ENCODE data around the gene PNPLA3. TPM values are rescaled to one million over a fixed set of nuclear protein-coding genes. Genes with fewer than 3 reads are reported as not detected.

PNPLA3 gene
- total RNA-seq, 1 experiment from 2014 or later: 17.5 TPM

- Histone ChIP-seq H2BK120ac (ENCODE audit: low read depth, low read length, poor library complexity, severe bottlenecking) (no peak overlapping the region), H3K23me2 (ENCODE audit: insufficient read length, low read depth, low read length, poor library complexity, severe bottlenecking) (no peaks in the 10 kb centered on the region), H2BK5ac (ENCODE audit: insufficient read length, low read length) (no peak overlapping the region), H4K91ac (ENCODE audit: insufficient read length, low read depth, low read length) (no peak overlapping the region), H3T11ph (ENCODE audit: low read length) (no peak overlapping the region), H3K4ac (ENCODE audit: low read depth, low read length) (no peak overlapping the region), H3K27me3 (ENCODE audit: insufficient read depth, low read length) (no peaks in the 10 kb centered on the region), H3K79me2 (ENCODE audit: insufficient read depth, low read length) (no peaks in the 10 kb centered on the region), H4K5ac (ENCODE audit: insufficient read length, low read depth, low read length) (no peak overlapping the region), H2AFZ (ENCODE audit: low read length) (no peak overlapping the region), H3K23ac (ENCODE audit: insufficient read length, low read depth, low read length) (no peak overlapping the region), H3K4me2 (ENCODE audit: insufficient read depth, insufficient read length, low read length) (no peak overlapping the region), H2BK20ac (ENCODE audit: low read depth, low read length, poor library complexity, severe bottlenecking) (no peak overlapping the region), H3K4me1 (ENCODE audit: insufficient read depth, low read length) (peaks cover 3% of the 10 kb centered on the region; the same call in 1 of the 2 replicates), H3K14ac (ENCODE audit: insufficient read depth, low read length) (no peak overlapping the region), H3K79me1 (ENCODE audit: insufficient read depth, low read depth, low read length, poor library complexity, severe bottlenecking) (no peaks in the 10 kb centered on the region), H4K8ac (replicated peaks; ENCODE audit: insufficient read length, low read depth, low read length) (no peak overlapping the region), H3K27ac (ENCODE audit: insufficient read length, low read depth, low read length) (no peak overlapping the region), H4K20me1 (ENCODE audit: control insufficient read depth, insufficient read depth, insufficient read length) (no peaks in the 10 kb centered on the region), H2AK5ac (ENCODE audit: insufficient read length, low read length) (no peak overlapping the region), H3K18ac (ENCODE audit: insufficient read length, low read depth, low read length) (no peak overlapping the region), H3K9ac (ENCODE audit: extremely low read depth, insufficient read length, low read length) (no peak overlapping the region), H2BK15ac (ENCODE audit: low read depth, low read length) (no peak overlapping the region), H3K56ac (ENCODE audit: insufficient read length, low read depth, low read length) (no peak overlapping the region), H3K9me3 (ENCODE audit: control insufficient read depth, low read depth, low read length) (no peaks in the 10 kb centered on the region), H2BK12ac (ENCODE audit: insufficient read length, low read depth, low read length) (no peak overlapping the region)
- WGBS (ENCODE audit: extremely low coverage, insufficient read length, low lambda C conversion rate): no CpG with 5 or more reads among the region's 6 CpGs
- H3K9me3 Mint-ChIP-seq: peaks cover 2 to 5% of the 10 kb centered on the region in 2 experiments; a peak in 3 of 5 replicates
- no peak overlapping the region for H3K27ac Mint-ChIP-seq
- H3K36me3 Mint-ChIP-seq (ENCODE audit: insufficient read depth in 1 of 3, low read depth in 3 of 3): peaks cover 0 to 4% (median 2%) of the 10 kb centered on the region in 3 experiments; a peak in 2 of 7 replicates
- TF ChIP-seq CTCF (conservative IDR thresholded peaks at IDR 0.05): no peak
- H3K4me1 Mint-ChIP-seq: peaks cover 8 to 15% of the 10 kb centered on the region in 2 experiments
- no peak overlapping the region for H3K4me3 Mint-ChIP-seq
- peaks cover 27% of the 10 kb centered on the region for H3K27me3 Mint-ChIP-seq (ENCODE audit: low read depth)
- no peak for DNase-seq
Measured at GRCh38 chr22:43917521-43917920, 6.1 kb upstream of the PNPLA3 start.
